ENCODE data around the gene ITGB4. TPM values are rescaled to one million over a fixed set of nuclear protein-coding genes. Genes with fewer than 3 reads are reported as not detected.

ITGB4 gene
- total and polyA plus RNA-seq, 9 of the 15 experiments (the other 6 are each of a cell fraction or from before 2014, with no cell fraction given), result 0.05 to 2.8 (median 0.76) TPM; not detected in 3

- TF ChIP-seq AFF1 (IDR thresholded peaks at IDR 0.05; ENCODE audit: low read depth in 1 of 2, partially characterized antibody in 2 of 2) (peak in 1 of 2 experiments; percentile 20), ZNF57 (CRISPR knock-in tag; IDR thresholded peaks at IDR 0.05) (no peak), SNRNP70 (optimal IDR thresholded peaks at IDR 0.05; ENCODE audit: low read depth, low read length) (peak; percentile 79), CGGBP1 (CRISPR knock-in tag; IDR thresholded peaks at IDR 0.05) (peak; percentile 38; the same call in 1 of the 2 replicates), HBP1 (CRISPR knock-in tag; IDR thresholded peaks at IDR 0.05) (peak; percentile 64; the same call in 1 of the 2 replicates), IRF2 (CRISPR knock-in tag; IDR thresholded peaks at IDR 0.05) (0 out of 2 replicates have a peak, but pooled peaks have one; percentile 44), TFAP4 (CRISPR knock-in tag; IDR thresholded peaks at IDR 0.05; ENCODE audit: borderline replicate concordance) (peak; percentile 70), ZMIZ1 (IDR thresholded peaks at IDR 0.05; ENCODE audit: low read depth in 2 of 2, low read length in 2 of 2) (peak in 1 of 2 experiments; percentile 56; a peak in 2 of 4 replicates), HMGXB4 (CRISPR knock-in tag; IDR thresholded peaks at IDR 0.05) (peak; percentile 56; the same call in 1 of the 2 replicates), ZNF79 (CRISPR knock-in tag; IDR thresholded peaks at IDR 0.05; ENCODE audit: low read depth) (no peak), ATF4 (CRISPR knock-in tag; IDR thresholded peaks at IDR 0.05) (0 out of 2 replicates have a peak, but pooled peaks have one; percentile 12)
Measured at GRCh38 chr17:75774991-75775668, 53.9 kb downstream of the ITGB4 start (continued).

Measured in K562 (cell line).